K562 (cell line): ENCODE data around the gene HNRNPH1. TPM values are rescaled to one million over a fixed set of nuclear protein-coding genes. Genes with fewer than 3 reads are reported as not detected.

Experiments
- BRF1 ChIP-seq: IDR thresholded peaks from 3 replicates; pipeline ENCODE4 v1.6.1; 2011; ENCODE audit warnings: borderline replicate concordance, mild to moderate bottlenecking; ENCODE audit not compliant: insufficient read length; ENCODE audit errors: extremely low read depth
- CAMTA2 ChIP-seq: fragments of 250-450 bp; sonication (Bioruptor Pico); conservative IDR thresholded peaks from 2 replicates; pipeline ENCODE4 v1.5.1; 2022
- CBX2 ChIP-seq: fragments of 200-600 bp; sonication (generic); IDR thresholded peaks from one replicate; pipeline ENCODE4 v1.6.1; 2012; ENCODE audit warnings: mild to moderate bottlenecking, low read length, inconsistent platforms; ENCODE audit not compliant: insufficient read depth, poor library complexity, severe bottlenecking
- FOS ChIP-seq: IDR thresholded peaks from 3 replicates; pipeline ENCODE4 v1.6.1; 2011; ENCODE audit not compliant: insufficient read length; ENCODE audit errors: extremely low read depth
- HNRNPLL ChIP-seq: fragments of 200-400 bp; formaldehyde crosslinking; IDR thresholded peaks from 2 replicates; pipeline ENCODE4 v1.6.1; 2017; ENCODE audit warnings: low read length, low read depth, mild to moderate bottlenecking; ENCODE audit not compliant: poor library complexity, severe bottlenecking
- NFIC ChIP-seq: fragments of 450-650 bp; IDR thresholded peaks from 2 replicates; pipeline ENCODE4 v1.6.1; 2017; ENCODE audit warnings: mild to moderate bottlenecking, inconsistent platforms
- RFX7 ChIP-seq: fragments of 250-450 bp; sonication (Bioruptor Pico); IDR thresholded peaks from 2 replicates; pipeline ENCODE4 v1.5.1; 2021; ENCODE audit warnings: mild to moderate bottlenecking
- SAFB ChIP-seq: fragments of 200-400 bp; formaldehyde crosslinking; IDR thresholded peaks from 2 replicates; pipeline ENCODE4 v1.6.1; 2017; ENCODE audit warnings: low read depth, low read length, borderline replicate concordance
- TAF1 ChIP-seq: IDR thresholded peaks from 2 replicates; pipeline ENCODE4 v1.6.1; 2011; ENCODE audit warnings: mild to moderate bottlenecking, low read length, moderate library complexity; ENCODE audit not compliant: insufficient read depth, control insufficient read depth, severe bottlenecking; ENCODE audit errors: extremely low read depth
- ZBTB7A ChIP-seq: IDR thresholded peaks from 2 replicates; pipeline ENCODE4 v1.6.1; 2011; ENCODE audit warnings: low read depth, mild to moderate bottlenecking, low read length, moderate library complexity, borderline replicate concordance; ENCODE audit not compliant: control insufficient read depth
- ZNF140 ChIP-seq: fragments of 250-450 bp; sonication (Bioruptor Pico); IDR thresholded peaks from 2 replicates; pipeline ENCODE4 v1.8.0; 2021; ENCODE audit warnings: moderate library complexity, mild to moderate bottlenecking, inconsistent platforms
- ZNF232 ChIP-seq: sonication (generic); formaldehyde crosslinking; IDR thresholded peaks from 2 replicates; pipeline ENCODE4 v1.8.0; 2022; ENCODE audit warnings: mild to moderate bottlenecking, missing genetic modification reagents
- ZNF644 ChIP-seq: fragments of 200-800 bp; sonication (Bioruptor generic); IDR thresholded peaks from 2 replicates; pipeline ENCODE4 v1.6.1; 2016; ENCODE audit warnings: low read depth, missing genetic modification characterization, missing compliant biosample characterization
- ZZZ3 ChIP-seq: fragments of 450-650 bp; IDR thresholded peaks from 2 replicates; pipeline ENCODE4 v1.6.1; 2016; ENCODE audit warnings: antibody characterized with exemption, mild to moderate bottlenecking, moderate library complexity
- polyA plus RNA-seq, 8 experiments: library from polyadenylated mRNA; depleted of rRNA in 4 of 8; stranded (reverse) in 5 of 8; unstranded in 3 of 8; fragments of >200 nt; fragmentation: Nextera tagmentation in 2 of 8; fragmentation: Illumina TruSeq in 1 of 8; extraction: Ambion mirVana in 2 of 8; extraction: Trizol in 1 of 8; gene quantifications; 2 replicates each; pipeline versions ENCODE4 v1.2.1 to v1.2.3, GENCODE V29; 2011 to 2014; ENCODE audit warnings: inconsistent platforms in 1 of 8, missing spikeins in 1 of 8
- total RNA-seq, 7 experiments: library from RNA; depleted of rRNA in 6 of 7; stranded (reverse); fragments of >200 nt in 6 of 7; fragmentation: Illumina TruSeq in 2 of 7; extraction: Trizol in 2 of 7; gene quantifications; 2 replicates each; pipeline versions ENCODE4 v1.2.1 to v1.2.3, GENCODE V29; 2011 to 2021; ENCODE audit warnings: low replicate concordance in 1 of 7
- TF ChIP-seq, protein P1 (sequence below): sonication (generic); formaldehyde crosslinking; IDR thresholded peaks from 2 replicates; pipeline ENCODE4 v1.8.1; 2023; ENCODE audit warnings: mild to moderate bottlenecking, missing genetic modification reagents
- TF ChIP-seq, protein P2 (sequence below): fragments of 450-650 bp; formaldehyde crosslinking; IDR thresholded peaks from 2 replicates; pipeline ENCODE4 v1.4.0; 2020; ENCODE audit warnings: mild to moderate bottlenecking, moderate library complexity
- TF ChIP-seq, protein P3 (sequence below): fragments of 250-450 bp; sonication (Bioruptor Pico); IDR thresholded peaks from 2 replicates; pipeline ENCODE4 v1.9.0; 2021; ENCODE audit warnings: mild to moderate bottlenecking, inconsistent platforms
- TF ChIP-seq, protein P4 (sequence below): fragments of 450-650 bp; IDR thresholded peaks from 2 replicates; pipeline ENCODE4 v1.7.1; 2018; ENCODE audit warnings: mild to moderate bottlenecking, low read depth; ENCODE audit not compliant: partially characterized antibody

The HNRNPH1 gene
- total and polyA plus RNA-seq, 9 of the 15 experiments (the other 6 are each of a cell fraction or from before 2014, with no cell fraction given): 103 to 656 (median 561) TPM

DNA sequence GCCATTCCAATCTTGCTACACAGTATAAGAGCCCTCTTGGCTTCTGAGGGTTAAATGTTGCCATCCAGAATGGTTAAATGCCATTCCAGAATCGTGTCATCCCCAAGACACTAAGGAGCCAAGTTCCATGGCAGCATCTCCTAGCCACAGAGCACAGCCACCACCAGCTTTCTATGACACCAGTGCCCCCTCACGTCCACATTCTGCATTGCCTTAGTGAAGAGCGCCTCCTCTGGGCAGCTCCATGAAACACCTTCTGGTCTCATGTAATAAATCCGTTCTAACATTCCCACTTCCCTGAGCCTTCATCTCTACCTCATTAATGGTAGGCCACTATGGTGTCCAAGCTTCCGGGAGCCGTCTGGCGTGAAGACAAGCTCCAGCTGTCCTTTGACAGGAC is 44.9 kb upstream of the HNRNPH1 start (continued):
- TF ChIP-seq, protein P1, sequence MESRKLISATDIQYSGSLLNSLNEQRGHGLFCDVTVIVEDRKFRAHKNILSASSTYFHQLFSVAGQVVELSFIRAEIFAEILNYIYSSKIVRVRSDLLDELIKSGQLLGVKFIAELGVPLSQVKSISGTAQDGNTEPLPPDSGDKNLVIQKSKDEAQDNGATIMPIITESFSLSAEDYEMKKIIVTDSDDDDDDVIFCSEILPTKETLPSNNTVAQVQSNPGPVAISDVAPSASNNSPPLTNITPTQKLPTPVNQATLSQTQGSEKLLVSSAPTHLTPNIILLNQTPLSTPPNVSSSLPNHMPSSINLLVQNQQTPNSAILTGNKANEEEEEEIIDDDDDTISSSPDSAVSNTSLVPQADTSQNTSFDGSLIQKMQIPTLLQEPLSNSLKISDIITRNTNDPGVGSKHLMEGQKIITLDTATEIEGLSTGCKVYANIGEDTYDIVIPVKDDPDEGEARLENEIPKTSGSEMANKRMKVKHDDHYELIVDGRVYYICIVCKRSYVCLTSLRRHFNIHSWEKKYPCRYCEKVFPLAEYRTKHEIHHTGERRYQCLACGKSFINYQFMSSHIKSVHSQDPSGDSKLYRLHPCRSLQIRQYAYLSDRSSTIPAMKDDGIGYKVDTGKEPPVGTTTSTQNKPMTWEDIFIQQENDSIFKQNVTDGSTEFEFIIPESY (CRISPR knock-in tag): no peak
- TF ChIP-seq, protein P2, sequence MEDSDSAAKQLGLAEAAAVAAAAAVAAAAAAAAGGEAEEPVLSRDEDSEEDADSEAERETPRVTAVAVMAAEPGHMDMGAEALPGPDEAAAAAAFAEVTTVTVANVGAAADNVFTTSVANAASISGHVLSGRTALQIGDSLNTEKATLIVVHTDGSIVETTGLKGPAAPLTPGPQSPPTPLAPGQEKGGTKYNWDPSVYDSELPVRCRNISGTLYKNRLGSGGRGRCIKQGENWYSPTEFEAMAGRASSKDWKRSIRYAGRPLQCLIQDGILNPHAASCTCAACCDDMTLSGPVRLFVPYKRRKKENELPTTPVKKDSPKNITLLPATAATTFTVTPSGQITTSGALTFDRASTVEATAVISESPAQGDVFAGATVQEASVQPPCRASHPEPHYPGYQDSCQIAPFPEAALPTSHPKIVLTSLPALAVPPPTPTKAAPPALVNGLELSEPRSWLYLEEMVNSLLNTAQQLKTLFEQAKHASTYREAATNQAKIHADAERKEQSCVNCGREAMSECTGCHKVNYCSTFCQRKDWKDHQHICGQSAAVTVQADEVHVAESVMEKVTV: peak; percentile 68
- no peak for TF ChIP-seq RFX7 (CRISPR knock-in tag)
- no peak for TF ChIP-seq CBX2
- no peak for TF ChIP-seq ZNF644 (tag)
- TF ChIP-seq HNRNPLL: no peak
- TF ChIP-seq ZNF232 (CRISPR knock-in tag): no peak
- TF ChIP-seq ZNF140 (CRISPR knock-in tag): no peak
- TF ChIP-seq, protein P3, sequence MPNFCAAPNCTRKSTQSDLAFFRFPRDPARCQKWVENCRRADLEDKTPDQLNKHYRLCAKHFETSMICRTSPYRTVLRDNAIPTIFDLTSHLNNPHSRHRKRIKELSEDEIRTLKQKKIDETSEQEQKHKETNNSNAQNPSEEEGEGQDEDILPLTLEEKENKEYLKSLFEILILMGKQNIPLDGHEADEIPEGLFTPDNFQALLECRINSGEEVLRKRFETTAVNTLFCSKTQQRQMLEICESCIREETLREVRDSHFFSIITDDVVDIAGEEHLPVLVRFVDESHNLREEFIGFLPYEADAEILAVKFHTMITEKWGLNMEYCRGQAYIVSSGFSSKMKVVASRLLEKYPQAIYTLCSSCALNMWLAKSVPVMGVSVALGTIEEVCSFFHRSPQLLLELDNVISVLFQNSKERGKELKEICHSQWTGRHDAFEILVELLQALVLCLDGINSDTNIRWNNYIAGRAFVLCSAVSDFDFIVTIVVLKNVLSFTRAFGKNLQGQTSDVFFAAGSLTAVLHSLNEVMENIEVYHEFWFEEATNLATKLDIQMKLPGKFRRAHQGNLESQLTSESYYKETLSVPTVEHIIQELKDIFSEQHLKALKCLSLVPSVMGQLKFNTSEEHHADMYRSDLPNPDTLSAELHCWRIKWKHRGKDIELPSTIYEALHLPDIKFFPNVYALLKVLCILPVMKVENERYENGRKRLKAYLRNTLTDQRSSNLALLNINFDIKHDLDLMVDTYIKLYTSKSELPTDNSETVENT (CRISPR knock-in tag): no peak
- TF ChIP-seq NFIC: 0 out of 2 replicates have a peak, but pooled peaks have one; percentile 9
- no peak for TF ChIP-seq ZZZ3
- TF ChIP-seq SAFB: no peak
- no peak for TF ChIP-seq TAF1
- TF ChIP-seq, protein P4, sequence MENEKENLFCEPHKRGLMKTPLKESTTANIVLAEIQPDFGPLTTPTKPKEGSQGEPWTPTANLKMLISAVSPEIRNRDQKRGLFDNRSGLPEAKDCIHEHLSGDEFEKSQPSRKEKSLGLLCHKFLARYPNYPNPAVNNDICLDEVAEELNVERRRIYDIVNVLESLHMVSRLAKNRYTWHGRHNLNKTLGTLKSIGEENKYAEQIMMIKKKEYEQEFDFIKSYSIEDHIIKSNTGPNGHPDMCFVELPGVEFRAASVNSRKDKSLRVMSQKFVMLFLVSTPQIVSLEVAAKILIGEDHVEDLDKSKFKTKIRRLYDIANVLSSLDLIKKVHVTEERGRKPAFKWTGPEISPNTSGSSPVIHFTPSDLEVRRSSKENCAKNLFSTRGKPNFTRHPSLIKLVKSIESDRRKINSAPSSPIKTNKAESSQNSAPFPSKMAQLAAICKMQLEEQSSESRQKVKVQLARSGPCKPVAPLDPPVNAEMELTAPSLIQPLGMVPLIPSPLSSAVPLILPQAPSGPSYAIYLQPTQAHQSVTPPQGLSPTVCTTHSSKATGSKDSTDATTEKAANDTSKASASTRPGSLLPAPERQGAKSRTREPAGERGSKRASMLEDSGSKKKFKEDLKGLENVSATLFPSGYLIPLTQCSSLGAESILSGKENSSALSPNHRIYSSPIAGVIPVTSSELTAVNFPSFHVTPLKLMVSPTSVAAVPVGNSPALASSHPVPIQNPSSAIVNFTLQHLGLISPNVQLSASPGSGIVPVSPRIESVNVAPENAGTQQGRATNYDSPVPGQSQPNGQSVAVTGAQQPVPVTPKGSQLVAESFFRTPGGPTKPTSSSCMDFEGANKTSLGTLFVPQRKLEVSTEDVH: no peak
- TF ChIP-seq CAMTA2: no peak
- TF ChIP-seq FOS: no peak
- no peak for TF ChIP-seq BRF1
- no peak for TF ChIP-seq ZBTB7A
